PC-3 (cell line): Measurements from ENCODE around the gene KCNJ6.

ENCODE experiments used
- CTCF ChIP-seq: fragments of 300-600 bp; sonication (generic); conservative IDR thresholded peaks from 2 replicates; pipeline ENCODE4 v1.5.1; 2017; ENCODE audit warnings: antibody characterized with exemption, low read depth, mild to moderate bottlenecking, low read length
- EZH2 ChIP-seq: fragments of 300-600 bp; sonication (generic); IDR thresholded peaks from one replicate; pipeline ENCODE4 v1.6.1; 2017; ENCODE audit warnings: antibody characterized with exemption, mild to moderate bottlenecking, low read length; ENCODE audit not compliant: unreplicated experiment
- EZH2phosphoT487 ChIP-seq: fragments of 300-600 bp; sonication (generic); IDR thresholded peaks from 2 replicates; pipeline ENCODE4 v1.6.1; 2018; ENCODE audit warnings: mild to moderate bottlenecking, antibody characterized with exemption, low read length, borderline replicate concordance

- TF ChIP-seq EZH2 (no peak), CTCF (no peak), EZH2phosphoT487 (no peak)
These were observed 214.0 kb downstream of the KCNJ6 start for GRCh38 chr21:37702241-37702640.
